ENCODE results near the gene ZNF860. TPM values are rescaled to one million over a fixed set of nuclear protein-coding genes. Genes with fewer than 3 reads are reported as not detected.
"Not testable (repeated sequence)": the region's sequence is repeated elsewhere in the genome, so short reads cannot be mapped to it uniquely, and the experiment has no call there.

The ZNF860 gene
- total RNA-seq, 2 experiments from 2014 or later: not detected

DNA sequence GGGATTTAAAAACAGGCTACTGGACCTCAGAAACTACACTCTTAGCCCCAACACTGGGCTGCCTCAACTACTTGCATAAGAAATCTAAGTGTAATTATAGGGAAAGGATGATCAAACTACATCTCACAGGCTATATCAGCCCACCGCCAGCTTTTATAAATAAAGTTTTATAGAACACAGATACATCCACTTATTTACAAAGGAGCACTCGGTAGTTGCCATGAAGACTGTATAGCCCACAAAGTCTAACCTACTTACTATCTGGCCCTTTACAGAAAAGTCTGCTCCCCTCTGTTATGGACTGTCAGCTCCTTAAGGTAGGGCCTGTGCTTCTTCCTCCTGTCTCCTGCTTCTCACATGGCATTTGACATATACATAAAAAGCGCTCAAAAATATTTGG is 9.9 kb upstream of the ZNF860 start:
- peaks cover 22% of the 10 kb centered on the region for H3K27me3 Mint-ChIP-seq
- H3K27ac Mint-ChIP-seq: no peak overlapping the region
- no peaks in the 10 kb centered on the region for H3K9me3 Mint-ChIP-seq (ENCODE audit: low read depth)
- no peaks in the 10 kb centered on the region for H3K36me3 Mint-ChIP-seq
- ATAC-seq (no peak), DNase-seq (no peak)
- H3K4me3 Mint-ChIP-seq: no peak overlapping the region
- CTCF ChIA-PET: no interaction called here
- H3K4me1 Mint-ChIP-seq: peaks cover 4% of the 10 kb centered on the region

DNA sequence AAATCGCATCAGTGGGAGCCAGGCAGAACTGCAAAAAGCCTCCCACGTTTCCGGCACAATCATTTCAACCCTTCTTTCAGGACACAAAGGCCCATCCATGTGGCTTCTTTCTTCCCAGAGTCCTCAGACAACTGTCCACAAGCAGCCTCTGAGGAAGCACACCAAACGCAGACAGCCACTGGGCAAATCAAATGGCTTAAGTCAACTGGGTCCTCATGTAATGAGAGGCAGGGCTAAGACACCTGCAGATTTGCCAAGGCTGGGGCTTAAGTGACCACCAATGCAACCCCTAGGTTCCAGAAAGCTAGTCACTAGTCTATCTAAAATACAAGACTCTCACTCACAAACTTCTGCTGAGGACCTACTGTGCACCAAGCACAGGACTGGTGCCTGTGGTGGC is 8.5 kb upstream of the ZNF860 start:
- Mint-ChIP-seq H3K27ac (no peak overlapping the region), H3K36me3 (no peaks in the 10 kb centered on the region), H3K9me3 (ENCODE audit: low read depth) (no peaks in the 10 kb centered on the region), H3K4me3 (no peak overlapping the region), H3K4me1 (peaks cover 4% of the 10 kb centered on the region), H3K27me3 (peaks cover 30% of the 10 kb centered on the region)
- no peak for ATAC-seq
- no peak for DNase-seq
- CTCF ChIA-PET: no interaction called here

DNA sequence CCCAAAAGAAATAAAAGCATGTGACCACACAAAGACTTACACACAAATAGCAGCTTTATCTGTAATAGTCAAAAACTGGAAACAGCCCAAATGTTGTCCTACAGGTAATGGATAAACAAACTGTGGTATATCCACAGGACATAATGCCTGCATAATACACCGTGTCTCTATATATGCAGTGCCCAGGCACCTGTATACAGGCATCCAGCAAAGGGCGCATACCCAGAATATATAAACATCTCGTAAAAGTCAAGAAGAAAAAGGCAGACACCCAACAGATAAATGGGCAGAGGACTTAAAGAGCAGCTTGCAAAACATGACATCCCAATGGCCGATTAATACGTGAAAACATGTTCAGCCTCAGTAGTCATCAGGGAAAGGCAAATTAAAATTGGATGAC is 7.7 kb upstream of the ZNF860 start:
- peaks cover 36% of the 10 kb centered on the region for H3K27me3 Mint-ChIP-seq

DNA sequence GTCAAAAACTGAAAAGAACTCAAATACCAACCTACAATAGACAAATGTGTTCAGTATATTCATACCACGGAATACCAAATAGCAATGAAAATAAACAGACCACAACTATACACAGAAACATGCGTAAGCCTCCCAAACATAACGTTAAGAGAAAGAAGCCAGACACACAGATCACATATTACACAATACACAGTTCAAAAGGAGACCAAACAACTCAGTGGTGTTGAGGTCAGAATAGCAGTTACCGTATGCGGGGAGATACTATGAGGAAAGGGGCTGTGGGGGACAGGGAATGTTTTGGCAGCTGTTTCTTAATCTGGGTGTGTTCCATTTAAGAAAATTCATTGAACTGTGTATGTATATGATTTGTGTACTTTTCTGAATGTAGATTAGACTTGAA is 7.1 kb upstream of the ZNF860 start:
- Mint-ChIP-seq H3K27me3 (peaks cover 42% of the 10 kb centered on the region), H3K27ac (no peak overlapping the region)
- CTCF ChIA-PET: no interaction called here

More for the DNA sequence above, 7.7 kb upstream of the ZNF860 start:
- Mint-ChIP-seq H3K9me3 (ENCODE audit: low read depth) (no peaks in the 10 kb centered on the region), H3K4me3 (no peak overlapping the region), H3K36me3 (no peaks in the 10 kb centered on the region), H3K27ac (no peak overlapping the region), H3K4me1 (peaks cover 5% of the 10 kb centered on the region)
- DNase-seq (no peak), ATAC-seq (no peak)
- CTCF ChIA-PET: no interaction called here

DNA sequence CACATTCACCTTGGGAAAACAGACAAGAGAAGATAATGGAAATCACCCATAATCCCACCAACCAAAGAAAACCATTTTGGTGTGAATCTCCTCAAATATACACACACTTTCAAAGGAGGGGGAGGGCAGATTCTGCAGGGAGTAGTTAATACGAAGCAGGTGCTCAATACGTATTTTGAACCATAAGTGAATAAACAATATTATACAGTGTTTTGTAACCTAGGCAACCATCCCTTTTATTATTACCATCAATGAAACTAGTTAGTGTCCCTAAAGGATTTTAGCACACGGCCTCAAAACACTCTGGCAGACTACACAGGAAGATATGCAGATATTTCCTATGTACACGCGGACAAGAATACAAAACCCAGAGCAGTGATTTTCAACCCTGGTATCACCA is 6.6 kb upstream of the ZNF860 start:
- Mint-ChIP-seq H3K27me3 (peaks cover 45% of the 10 kb centered on the region), H3K4me1 (peaks cover 14% of the 10 kb centered on the region), H3K9me3 (ENCODE audit: low read depth) (no peaks in the 10 kb centered on the region), H3K36me3 (no peaks in the 10 kb centered on the region), H3K4me3 (no peak overlapping the region), H3K27ac (no peak overlapping the region)
- ATAC-seq (no peak), DNase-seq (no peak)
- CTCF ChIA-PET: no interaction called here

More for the DNA sequence above, 7.1 kb upstream of the ZNF860 start:
- H3K4me1 Mint-ChIP-seq: peaks cover 12% of the 10 kb centered on the region
- DNase-seq: no peak
- H3K4me3 Mint-ChIP-seq: no peak overlapping the region
- no peaks in the 10 kb centered on the region for H3K36me3 Mint-ChIP-seq
- no peak for ATAC-seq
- no peaks in the 10 kb centered on the region for H3K9me3 Mint-ChIP-seq (ENCODE audit: low read depth)

DNA sequence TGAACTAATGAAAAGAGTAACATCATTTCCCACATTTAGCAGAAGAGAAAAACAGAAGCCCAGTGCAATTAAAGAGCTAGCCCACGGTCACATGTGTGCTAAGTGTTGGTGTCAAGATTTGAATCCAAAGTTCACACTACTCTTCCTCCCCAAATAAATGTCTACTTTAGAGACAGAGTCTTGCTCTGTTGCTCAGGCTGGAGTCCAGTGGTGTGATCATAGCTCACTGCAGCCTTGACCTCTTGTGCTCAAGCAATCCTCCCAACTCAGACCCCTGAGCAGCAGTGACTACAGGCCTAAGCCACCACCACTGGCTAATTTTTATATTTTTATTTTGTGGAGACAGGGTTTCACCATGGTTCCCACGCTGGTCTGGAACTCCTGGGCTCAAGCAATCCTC is 5.2 kb upstream of the ZNF860 start:
- H3K27ac Mint-ChIP-seq: no peak overlapping the region
- no peak overlapping the region for H3K4me3 Mint-ChIP-seq
- H3K27me3 Mint-ChIP-seq: peaks cover 51% of the 10 kb centered on the region
- no peaks in the 10 kb centered on the region for H3K36me3 Mint-ChIP-seq
- no peak for DNase-seq
- no peaks in the 10 kb centered on the region for H3K9me3 Mint-ChIP-seq (ENCODE audit: low read depth)
- no peak for ATAC-seq
- CTCF ChIA-PET: interaction anchor here (1.3 kb wide), 1 partner anchor 168 kb away, joined by 4 read pairs; no protein-coding TSS in a partner anchor
- peaks cover 20% of the 10 kb centered on the region for H3K4me1 Mint-ChIP-seq

DNA sequence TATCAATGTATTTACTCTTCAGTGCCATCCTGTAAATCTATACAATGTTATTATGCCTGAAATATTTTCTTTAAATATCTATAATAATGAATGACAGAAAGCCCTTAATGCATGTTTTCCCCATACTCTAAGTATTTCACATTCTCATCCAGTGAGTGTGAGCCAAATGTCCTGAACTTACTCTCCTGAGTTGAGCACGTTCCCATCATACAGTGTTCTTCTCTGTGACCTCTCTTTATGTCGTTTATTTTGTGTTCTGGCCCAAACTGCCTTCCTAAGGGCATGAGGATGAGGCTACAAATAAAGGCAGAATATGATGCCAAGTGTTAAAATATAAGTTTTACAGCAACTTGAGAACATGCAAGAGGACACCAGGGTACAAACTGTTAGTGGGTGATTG is 3.8 kb upstream of the ZNF860 start:
- H3K4me1 Mint-ChIP-seq: peaks cover 20% of the 10 kb centered on the region
- peaks cover 65% of the 10 kb centered on the region for H3K27me3 Mint-ChIP-seq
- H3K27ac Mint-ChIP-seq: no peak overlapping the region
- H3K9me3 Mint-ChIP-seq (ENCODE audit: low read depth): no peaks in the 10 kb centered on the region
- H3K36me3 Mint-ChIP-seq: no peaks in the 10 kb centered on the region
- no peak overlapping the region for H3K4me3 Mint-ChIP-seq
- CTCF ChIA-PET: no interaction called here
- ATAC-seq: no peak
- DNase-seq: no peak

DNA sequence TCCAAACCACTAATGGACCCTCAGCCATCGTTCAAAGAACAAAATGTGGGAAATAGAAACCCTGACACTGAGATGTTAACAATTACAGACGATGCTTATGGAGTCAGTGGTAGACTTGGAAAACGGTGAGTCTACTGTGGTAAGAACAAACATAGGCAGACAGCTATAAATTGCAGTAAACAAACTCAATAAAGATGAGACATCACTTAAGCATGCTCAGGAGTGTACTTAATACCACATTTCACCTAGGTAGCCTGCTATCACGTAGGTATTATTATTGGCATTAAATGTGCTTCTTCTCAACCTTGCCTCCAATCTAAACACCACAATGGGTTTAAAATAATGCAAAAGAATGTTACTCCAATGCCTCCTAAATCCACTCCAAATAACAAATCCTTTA is 3.0 kb upstream of the ZNF860 start:
- H3K4me1 Mint-ChIP-seq: peaks cover 20% of the 10 kb centered on the region
- H3K9me3 Mint-ChIP-seq (ENCODE audit: low read depth): no peaks in the 10 kb centered on the region
- ATAC-seq (no peak), DNase-seq (no peak)
- CTCF ChIA-PET: no interaction called here
- H3K36me3 Mint-ChIP-seq: no peaks in the 10 kb centered on the region
- H3K4me3 Mint-ChIP-seq: no peak overlapping the region
- H3K27me3 Mint-ChIP-seq: peaks cover 71% of the 10 kb centered on the region
- no peak overlapping the region for H3K27ac Mint-ChIP-seq

DNA sequence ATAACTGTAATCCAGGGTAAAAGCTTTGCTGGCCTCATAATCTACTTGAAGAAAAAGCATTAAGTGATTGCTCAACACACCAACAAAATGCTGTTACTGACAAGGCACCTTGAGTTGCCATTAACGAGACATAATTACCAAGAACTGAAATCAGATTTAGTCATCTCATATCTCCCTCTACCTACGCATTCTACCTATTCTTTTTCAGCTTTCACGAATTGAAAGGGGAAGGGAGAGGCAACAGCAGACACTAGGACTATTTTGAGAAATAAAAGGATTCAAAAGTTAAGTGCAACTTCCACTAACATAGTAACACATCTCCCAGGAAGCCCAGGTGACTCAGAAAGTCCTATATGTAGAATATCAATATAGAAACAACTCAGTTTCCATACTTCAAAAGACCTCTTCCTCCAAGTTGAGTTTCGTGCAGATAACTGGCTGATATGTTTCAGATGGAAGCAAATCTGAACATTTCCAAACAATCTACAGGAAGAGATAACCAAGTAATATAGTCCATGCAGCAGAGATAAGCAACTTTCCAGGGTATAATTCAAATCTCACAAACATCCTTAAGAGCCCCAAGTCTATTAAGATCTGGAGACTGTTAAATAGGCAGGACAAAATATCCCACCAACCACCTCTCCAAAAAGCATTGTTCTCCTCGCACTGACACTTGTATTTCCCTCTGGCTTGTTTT is 2.4 kb upstream of the ZNF860 start:
- ATAC-seq (no peak), DNase-seq (no peak)
- peak overlapping the region; percentile 21 for H3K4me3 Mint-ChIP-seq
- H3K36me3 Mint-ChIP-seq: no peaks in the 10 kb centered on the region
- H3K4me1 Mint-ChIP-seq: peaks cover 20% of the 10 kb centered on the region
- CTCF ChIA-PET: no interaction called here
- H3K27ac Mint-ChIP-seq: no peak overlapping the region
- H3K27me3 Mint-ChIP-seq: peaks cover 68% of the 10 kb centered on the region
- no peaks in the 10 kb centered on the region for H3K9me3 Mint-ChIP-seq (ENCODE audit: low read depth)

DNA sequence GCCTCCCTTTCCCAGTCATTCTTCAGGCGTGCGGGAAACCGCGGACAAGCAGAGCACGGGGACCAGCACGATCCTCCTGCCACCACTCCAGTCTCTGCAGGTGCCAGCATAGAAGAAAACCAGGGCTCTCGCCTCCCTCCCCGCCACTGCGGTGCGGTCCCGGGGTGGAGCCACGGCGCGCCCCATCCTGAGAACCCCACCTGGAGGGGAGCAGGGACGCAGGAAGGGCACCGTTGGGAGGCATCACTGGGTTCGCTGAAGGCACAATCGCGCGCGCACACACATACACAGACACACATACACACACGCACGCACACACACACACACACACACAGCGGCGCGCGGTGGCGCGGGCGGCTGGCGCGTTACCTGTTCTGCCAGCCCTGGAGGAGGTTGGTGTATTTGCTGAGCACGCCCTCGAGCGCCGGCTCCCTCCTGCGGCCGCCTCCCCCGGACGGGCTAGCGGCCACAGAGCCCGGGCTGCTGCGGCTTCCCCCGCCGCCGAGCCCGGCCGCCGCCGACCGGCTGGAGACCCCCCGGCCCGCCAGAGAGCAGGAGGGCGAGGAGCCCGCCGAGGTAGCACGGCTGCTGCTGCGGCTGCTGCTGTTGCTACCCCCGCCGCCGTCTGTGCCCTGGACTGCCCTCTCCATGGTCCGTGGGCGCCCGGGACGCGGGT is 882 bp upstream of the ZNF860 start:
- DNase-seq (peak; percentile 44), ATAC-seq (peak; percentile 62)
- H3K4me1 Mint-ChIP-seq: peaks cover 20% of the 10 kb centered on the region
- no peaks in the 10 kb centered on the region for H3K9me3 Mint-ChIP-seq (ENCODE audit: low read depth)
- H3K36me3 Mint-ChIP-seq: no peaks in the 10 kb centered on the region
- CTCF ChIA-PET: no interaction called here
- H3K4me3 Mint-ChIP-seq: peak overlapping the region; percentile 68
- peaks cover 58% of the 10 kb centered on the region for H3K27me3 Mint-ChIP-seq
- H3K27ac Mint-ChIP-seq: no peak overlapping the region

DNA sequence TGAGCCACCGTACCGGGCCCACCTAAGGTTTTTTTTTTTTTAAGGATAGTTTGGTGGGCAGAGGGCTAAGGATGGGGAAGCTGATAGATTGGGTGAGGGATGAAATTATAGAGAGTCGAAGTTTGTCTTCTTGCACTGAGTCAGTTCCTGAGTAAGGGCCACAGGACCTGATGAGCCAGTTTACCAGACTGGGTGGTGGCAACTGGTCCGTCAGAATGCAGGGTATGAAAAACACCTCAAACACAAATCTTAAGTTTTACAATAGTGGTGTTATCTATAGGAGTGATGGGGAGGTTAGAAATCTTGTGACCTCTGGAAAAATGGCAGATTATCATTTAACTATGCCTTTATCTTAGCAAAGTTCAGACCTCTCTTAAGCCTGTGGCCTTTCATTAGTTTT is 2.8 kb downstream of the ZNF860 start:
- ATAC-seq (no peak), DNase-seq (no peak)
- no peaks in the 10 kb centered on the region for H3K9me3 Mint-ChIP-seq (ENCODE audit: low read depth)
- H3K4me1 Mint-ChIP-seq: peaks cover 14% of the 10 kb centered on the region
- no peak overlapping the region for H3K27ac Mint-ChIP-seq
- no peak overlapping the region for H3K4me3 Mint-ChIP-seq
- CTCF ChIA-PET: no interaction called here
- H3K27me3 Mint-ChIP-seq: peaks cover 30% of the 10 kb centered on the region
- no peaks in the 10 kb centered on the region for H3K36me3 Mint-ChIP-seq

DNA sequence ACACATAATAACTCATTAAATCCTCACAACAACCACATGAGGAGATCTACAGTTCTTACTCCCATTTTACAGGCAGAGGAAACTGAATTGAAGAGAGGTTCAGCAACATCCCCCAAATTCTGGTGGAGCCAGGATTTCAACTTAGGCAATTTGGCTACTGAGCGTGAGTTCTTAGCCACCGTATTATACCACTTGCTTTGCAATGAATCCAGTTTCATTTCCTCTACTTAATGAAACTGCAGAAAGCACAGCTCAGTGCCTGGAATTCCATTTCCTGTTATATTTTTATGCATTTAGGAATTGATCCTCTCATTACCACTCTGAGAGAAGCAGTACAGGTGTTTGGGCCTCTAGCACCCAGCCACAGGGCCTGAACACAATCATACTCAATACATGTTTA is 4.3 kb downstream of the ZNF860 start:
- H3K4me3 Mint-ChIP-seq: no peak overlapping the region
- CTCF ChIA-PET: interaction anchor here (1.5 kb wide), 1 partner anchor 158 kb away, joined by 3 read pairs; no protein-coding TSS in a partner anchor

DNA sequence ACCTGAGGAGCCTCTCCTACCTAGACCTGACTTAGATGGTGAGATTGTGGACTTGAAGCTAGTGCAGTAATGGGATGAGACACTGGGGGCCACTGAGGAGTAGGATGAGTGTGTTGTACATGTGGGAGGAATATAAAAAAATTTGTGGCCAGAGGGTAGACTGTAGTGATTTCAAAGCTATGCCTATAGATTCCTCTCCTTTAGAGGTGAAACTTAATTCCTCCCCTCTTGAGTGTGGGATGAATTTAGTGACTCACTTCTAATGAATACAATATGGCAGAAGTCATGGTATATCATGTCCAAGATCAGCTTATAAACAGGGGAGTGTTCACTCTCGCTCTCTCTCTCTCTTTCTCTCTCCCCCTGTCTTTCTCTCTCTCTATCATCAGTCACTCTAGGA is 6.7 kb downstream of the ZNF860 start:
- no peak overlapping the region for H3K27ac Mint-ChIP-seq
- H3K27me3 Mint-ChIP-seq: peaks cover under 1% of the 10 kb centered on the region
- no peak for ATAC-seq
- peaks cover 3% of the 10 kb centered on the region for H3K9me3 Mint-ChIP-seq (ENCODE audit: low read depth)
- no peak overlapping the region for H3K4me3 Mint-ChIP-seq
- H3K36me3 Mint-ChIP-seq: no peaks in the 10 kb centered on the region
- no peak for DNase-seq
- CTCF ChIA-PET: no interaction called here
- H3K4me1 Mint-ChIP-seq: no peaks in the 10 kb centered on the region

More for the DNA sequence above, 4.3 kb downstream of the ZNF860 start:
- Mint-ChIP-seq H3K4me1 (peaks cover 4% of the 10 kb centered on the region), H3K9me3 (ENCODE audit: low read depth) (no peaks in the 10 kb centered on the region), H3K27ac (no peak overlapping the region), H3K27me3 (peaks cover 20% of the 10 kb centered on the region), H3K36me3 (no peaks in the 10 kb centered on the region)
- DNase-seq: no peak
- no peak for ATAC-seq

DNA sequence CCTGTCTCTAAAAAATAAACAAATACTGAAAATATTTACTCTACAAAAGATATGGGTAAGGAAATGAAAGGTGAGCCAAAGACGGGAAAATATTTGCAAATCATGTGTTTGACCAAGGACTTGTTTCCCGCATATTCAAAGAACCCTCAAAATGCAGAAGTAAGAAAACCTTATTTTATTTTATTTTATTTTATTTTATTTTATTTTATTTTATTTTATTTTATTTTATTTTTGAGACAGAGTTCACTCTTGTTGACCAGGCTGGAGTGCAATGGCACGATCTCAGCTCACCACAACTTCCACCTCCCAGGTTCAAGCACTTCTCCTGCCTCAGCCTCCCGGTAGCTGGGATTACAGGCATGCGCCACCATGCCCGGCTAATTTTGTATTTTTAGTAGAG is 11.4 kb downstream of the ZNF860 start:
- H3K4me1 Mint-ChIP-seq, H3K4me3 Mint-ChIP-seq, H3K36me3 Mint-ChIP-seq, CTCF ChIA-PET, DNase-seq, ATAC-seq, H3K27ac Mint-ChIP-seq: not testable (repeated sequence)
- peaks cover 17% of the 10 kb centered on the region for H3K27me3 Mint-ChIP-seq
- H3K9me3 Mint-ChIP-seq (ENCODE audit: low read depth): peaks cover 11% of the 10 kb centered on the region

Data from activated CD8-positive, alpha-beta memory T cell treated with anti-CD3 and anti-CD28 coated beads, Interleukin-2, amount 10 ng/mL, durations not matched to agents 7 days and 5 days (primary cell).